HG03159 (cell line): Measurements from ENCODE around the gene LMNTD2.

Experiments
- ATAC-seq: cut with Tn5 transposase; IDR thresholded peaks from one replicate; pipeline ENCODE4 v1.9.1; 2021; ENCODE audit warnings: mild to moderate bottlenecking, moderate library complexity; ENCODE audit not compliant: unreplicated experiment

Gene LMNTD2, protein sequence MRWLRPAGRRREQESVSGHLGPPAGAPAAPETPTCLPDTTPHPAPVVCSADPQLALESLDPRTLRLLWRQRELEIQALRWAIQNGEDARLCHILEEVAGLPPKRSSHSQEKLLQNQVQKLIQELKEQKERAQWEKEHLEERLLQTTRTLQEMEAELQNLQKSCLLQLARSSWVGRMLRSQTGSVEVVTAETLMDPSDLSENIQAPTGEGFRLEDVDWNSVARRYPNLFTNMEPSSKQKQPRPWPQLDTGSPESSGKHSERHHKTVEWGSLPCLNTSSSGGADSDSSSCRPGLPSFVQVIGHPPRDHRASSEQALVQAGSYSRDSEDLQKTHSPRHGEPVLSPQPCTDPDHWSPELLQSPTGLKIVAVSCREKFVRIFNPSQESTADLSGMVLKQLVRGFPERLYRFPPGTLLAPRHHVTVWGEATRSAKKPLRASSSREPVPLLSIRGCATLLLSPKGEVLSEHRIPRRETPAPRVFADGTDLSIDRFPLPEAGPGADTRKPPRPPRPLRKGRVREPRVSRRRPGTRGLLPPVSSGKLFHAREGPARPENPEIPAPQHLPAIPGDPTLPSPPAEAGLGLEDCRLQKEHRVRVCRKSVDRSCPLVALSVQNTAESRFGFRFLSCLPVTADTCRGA

GRCh38 chr11:560305-561147, at the start of gene LMNTD2, which contains the start of gene RASSF7:
Gene LMNTD2, minus strand, starts transcription at chr11:560738. Its CDS starts 22 bp downstream, at chr11:560716.
Gene RASSF7, plus strand, starts transcription at chr11:560970. Its CDS starts 799 bp downstream, at chr11:561769.
- ATAC-seq: peak; percentile 61

DNA sequence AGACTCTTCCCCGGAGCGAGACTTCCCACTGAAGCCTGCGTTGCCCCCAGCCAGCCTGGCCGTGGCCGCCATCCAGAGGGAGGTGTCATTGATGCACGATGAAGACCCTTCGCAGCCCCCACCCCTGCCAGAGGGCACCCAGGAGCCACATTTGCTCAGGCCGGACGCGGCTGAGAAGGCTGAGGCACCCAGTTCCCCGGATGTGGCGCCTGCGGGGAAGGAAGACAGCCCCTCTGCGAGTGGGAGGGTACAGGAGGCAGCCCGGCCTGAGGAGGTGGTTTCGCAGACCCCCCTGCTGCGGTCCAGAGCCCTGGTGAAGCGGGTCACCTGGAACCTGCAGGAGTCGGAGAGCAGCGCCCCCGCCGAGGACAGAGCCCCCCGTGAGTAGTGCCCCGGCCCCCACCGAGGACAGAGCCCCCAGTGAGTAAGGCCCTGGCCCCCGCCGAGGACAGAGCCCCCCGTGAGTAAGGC, 48.8 kb upstream of the LMNTD2 start:
- ATAC-seq: no peak

DNA sequence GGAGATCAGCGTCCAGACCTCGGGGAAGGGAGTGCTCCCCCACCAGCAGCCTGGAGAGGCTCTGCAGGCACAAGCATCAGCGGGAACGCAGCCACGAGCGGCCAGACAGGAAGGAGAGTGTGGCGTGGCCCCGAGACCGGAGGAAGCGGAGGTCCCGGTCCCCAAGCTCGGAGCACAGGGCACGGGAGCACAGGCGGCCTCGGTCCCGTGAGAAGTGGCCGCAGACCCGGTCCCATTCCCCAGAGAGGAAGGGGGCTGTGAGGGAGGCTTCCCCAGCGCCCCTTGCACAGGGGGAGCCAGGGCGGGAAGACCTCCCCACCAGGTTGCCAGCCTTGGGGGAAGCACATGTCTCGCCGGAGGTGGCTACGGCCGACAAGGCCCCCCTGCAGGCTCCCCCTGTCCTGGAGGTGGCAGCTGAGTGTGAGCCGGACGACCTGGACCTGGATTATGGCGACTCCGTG, 48.3 kb upstream of the LMNTD2 start:
- no peak for ATAC-seq

GRCh38 chr11:607971-608659, 47.6 kb upstream of the LMNTD2 start:
- no peak for ATAC-seq

DNA sequence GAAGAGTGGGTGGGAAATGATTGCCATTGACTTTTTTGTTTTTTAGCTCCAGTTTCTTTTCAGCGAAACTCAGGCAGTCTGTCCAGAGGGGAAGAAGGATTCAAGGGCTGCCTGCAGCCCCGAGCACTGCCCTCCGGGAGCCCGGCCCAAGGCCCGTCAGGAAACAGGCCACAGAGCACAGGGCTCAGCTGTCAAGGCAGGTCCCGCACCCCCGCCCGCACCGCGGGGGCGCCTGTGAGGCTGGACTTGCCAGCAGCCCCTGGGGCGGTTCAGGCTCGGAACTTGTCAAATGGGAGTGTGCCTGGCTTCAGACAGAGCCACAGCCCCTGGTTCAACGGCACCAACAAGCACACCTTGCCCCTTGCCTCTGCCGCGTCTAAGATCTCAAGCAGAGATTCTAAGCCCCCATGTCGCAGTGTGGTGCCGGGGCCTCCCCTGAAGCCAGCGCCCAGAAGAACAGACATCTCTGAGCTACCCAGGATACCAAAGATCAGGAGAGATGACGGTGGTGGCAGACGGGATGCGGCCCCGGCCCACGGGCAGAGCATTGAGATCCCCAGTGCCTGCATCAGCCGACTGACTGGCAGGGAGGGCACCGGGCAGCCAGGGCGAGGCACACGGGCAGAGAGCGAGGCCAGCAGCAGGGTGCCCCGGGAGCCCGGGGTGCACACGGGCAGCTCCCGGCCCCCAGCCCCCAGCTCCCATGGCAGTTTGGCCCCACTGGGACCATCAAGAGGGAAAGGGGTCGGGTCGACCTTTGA, 46.7 kb upstream of the LMNTD2 start:
- ATAC-seq: no peak

GRCh38 chr11:606245-606644, 45.7 kb upstream of the LMNTD2 start:
- no peak for ATAC-seq

- ATAC-seq: no peak
Observed at GRCh38 chr11:605286-606129, 45.0 kb upstream of the LMNTD2 start.

DNA sequence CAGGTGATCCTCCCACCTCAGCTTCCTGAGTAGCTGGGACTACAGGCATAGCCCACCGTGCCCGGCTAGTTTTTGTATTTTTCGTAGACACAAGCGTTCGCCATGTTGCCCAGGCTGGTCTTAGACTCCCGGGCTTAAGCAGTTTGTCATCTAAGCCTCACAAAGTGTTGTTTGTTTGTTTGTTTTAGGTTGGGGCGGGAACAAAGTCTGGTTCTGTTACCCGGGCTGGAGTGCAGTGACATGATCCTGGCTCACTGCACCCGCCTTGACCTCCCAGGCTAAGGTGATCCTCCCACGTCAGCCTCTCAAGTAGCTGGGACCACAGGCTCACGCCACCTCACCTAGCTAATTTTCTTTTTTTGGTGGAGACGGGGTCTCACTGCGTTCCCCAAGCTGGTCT, 42.6 kb upstream of the LMNTD2 start:
- no peak for ATAC-seq

GRCh38 chr11:601573-602245, 41.2 kb upstream of the LMNTD2 start:
- ATAC-seq: no peak

DNA sequence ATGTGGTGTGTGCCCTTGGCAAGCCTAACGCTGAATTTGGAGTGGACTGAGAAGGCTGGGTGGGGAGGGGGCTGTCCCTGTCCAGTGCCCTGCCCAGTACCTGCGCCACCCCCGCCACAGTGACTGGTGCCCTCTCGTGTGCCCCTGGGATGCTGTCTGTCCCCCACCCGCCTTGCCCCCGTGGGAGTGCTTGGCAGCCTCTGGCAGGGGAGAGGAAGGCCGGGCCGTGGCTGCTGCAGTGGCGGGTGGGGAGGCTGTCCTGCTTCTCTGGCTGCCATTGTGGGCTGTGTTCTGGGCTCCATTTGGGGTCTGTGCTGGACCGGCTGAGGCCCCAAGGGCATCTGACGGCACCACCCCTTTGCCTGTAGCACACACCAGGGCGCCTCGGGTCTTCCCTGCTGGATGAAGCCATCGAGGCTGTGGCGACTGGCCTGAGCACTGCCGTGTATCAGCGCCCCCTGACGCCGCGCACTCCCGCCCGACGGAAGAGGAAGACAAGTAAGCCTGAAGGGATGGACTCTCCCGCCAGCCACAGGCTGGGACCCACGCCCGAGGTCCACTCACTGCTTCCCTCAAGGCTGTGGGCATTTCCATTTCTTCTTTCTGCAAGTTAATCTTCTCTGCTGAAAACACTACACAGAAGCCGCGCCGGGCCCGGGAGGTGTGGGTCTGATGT, 37.6 kb upstream of the LMNTD2 start:
- no peak for ATAC-seq

- no peak for ATAC-seq
Observed at GRCh38 chr11:597166-597725, 36.7 kb upstream of the LMNTD2 start.

- no peak for ATAC-seq
Observed at GRCh38 chr11:596374-596773, 35.8 kb upstream of the LMNTD2 start.

GRCh38 chr11:595400-595799, 34.9 kb upstream of the LMNTD2 start:
- ATAC-seq: no peak

- no peak for ATAC-seq
Observed at GRCh38 chr11:593347-593746, 32.8 kb upstream of the LMNTD2 start.

- no peak for ATAC-seq
Observed at GRCh38 chr11:592918-593317, 32.4 kb upstream of the LMNTD2 start.

DNA sequence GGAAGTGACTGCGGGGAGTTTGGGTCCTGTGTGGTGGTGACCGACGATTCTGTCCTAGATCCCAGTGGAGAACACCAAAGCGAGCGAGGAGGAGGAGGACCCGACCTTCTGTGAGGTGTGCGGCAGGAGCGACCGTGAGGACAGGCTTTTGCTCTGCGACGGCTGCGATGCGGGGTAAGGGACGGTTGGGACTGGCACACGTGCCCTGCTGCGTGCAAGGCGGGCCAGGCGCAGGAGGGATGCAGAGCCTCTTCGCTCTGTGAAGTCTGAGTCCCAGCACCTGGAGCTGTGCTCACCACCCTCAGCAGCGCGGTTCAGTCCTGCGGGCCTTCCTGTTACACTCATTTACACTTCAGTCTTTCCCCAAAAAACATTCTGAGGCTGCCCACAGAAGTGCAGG, 32.0 kb upstream of the LMNTD2 start:
- ATAC-seq: no peak

- no peak for ATAC-seq
Observed at GRCh38 chr11:590997-591396, 30.5 kb upstream of the LMNTD2 start.

- no peak for ATAC-seq
Observed at GRCh38 chr11:589798-590197, 29.3 kb upstream of the LMNTD2 start.
